A549 (cell line): Measurements from ENCODE around the gene RRP9. TPM values are rescaled to one million over a fixed set of nuclear protein-coding genes. Genes with fewer than 3 reads are reported as not detected.

Source experiments
- ATAC-seq, 2 experiments: fragments of 200-7000 bp in 1 of 2; fragments of >200 bp in 1 of 2; cut with Nextera tagmentation in 1 of 2; cut with Tn5 transposase in 1 of 2; 3 replicates each; pipeline versions ENCODE4 v1.8.0 to v1.9.1; 2018 to 2020; ENCODE audit warnings: mild to moderate bottlenecking in 1 of 2, moderate library complexity in 1 of 2
- CTCF ChIA-PET: fragments of 300-600 bp; sonication (Branson Sonifier 250); formaldehyde crosslinking; extraction: SDS; loops from one replicate; lab custom pipeline; 2021; ENCODE audit warnings: antibody characterized with exemption, inconsistent platforms; lab: Yijun Ruan, JAX
- POLR2A ChIA-PET: fragments of 350-600 bp; formaldehyde crosslinking; extraction: SDS; loops from one replicate; lab custom pipeline; 2021; ENCODE audit warnings: antibody characterized with exemption, inconsistent platforms; lab: Yijun Ruan, JAX
- DNase-seq, 2 experiments: peaks; one replicate each; pipeline versions ENCODE4 v3.0.0 to v3.0.0-alpha.2; 2011 to 2016; ENCODE audit warnings: low read depth in 1 of 2, low spot score in 1 of 2
- FAIRE-seq: peaks from 2 replicates; lab custom pipeline; 2011; peaks lifted over from hg19 to GRCh38; lab: Jason Lieb, UNC
- H3K27ac ChIP-seq, 2 experiments: fragments of >200 bp; sonication (Bioruptor Twin); formaldehyde crosslinking; 3 replicates each; pipeline ENCODE4 v1.5.1; 2016 to 2017
- H3K4me1 ChIP-seq: fragments of >200 bp; sonication (Bioruptor Twin); formaldehyde crosslinking; 3 replicates; pipeline ENCODE4 v1.6.1; 2016
- H3K4me2 ChIP-seq: fragments of >200 bp; sonication (Bioruptor Twin); formaldehyde crosslinking; 3 replicates; pipeline ENCODE4 v1.6.1; 2016
- H3K4me3 ChIP-seq: fragments of >200 bp; sonication (Bioruptor Twin); formaldehyde crosslinking; 3 replicates; pipeline ENCODE4 v1.5.1; 2016
- H3K9me3 ChIP-seq: fragments of >200 bp; sonication (Bioruptor Twin); formaldehyde crosslinking; 3 replicates; pipeline ENCODE4 v1.6.1; 2016
- ATOH8 ChIP-seq: fragments of 250-450 bp; sonication (Bioruptor Pico); IDR thresholded peaks from 2 replicates; pipeline ENCODE4 v1.5.0; 2020; ENCODE audit warnings: low read depth, mild to moderate bottlenecking, moderate library complexity
- BHLHE40 ChIP-seq: IDR thresholded peaks from 2 replicates; pipeline ENCODE4 v1.6.1; 2012; ENCODE audit warnings: low read depth, low read length, inconsistent platforms
- CBX2 ChIP-seq: fragments of 200-600 bp; sonication (generic); IDR thresholded peaks from 2 replicates; pipeline ENCODE4 v1.6.1; 2016; ENCODE audit warnings: low read depth, mild to moderate bottlenecking, borderline replicate concordance
- CHD2 ChIP-seq: fragments of 150-350 bp; IDR thresholded peaks from 2 replicates; pipeline ENCODE4 v1.6.1; 2014; ENCODE audit warnings: low read length; ENCODE audit not compliant: partially characterized antibody
- CHD4 ChIP-seq: fragments of 200-600 bp; sonication (generic); IDR thresholded peaks from 2 replicates; pipeline ENCODE4 v1.6.1; 2016; ENCODE audit warnings: antibody characterized with exemption, mild to moderate bottlenecking, borderline replicate concordance
- CTCF ChIP-seq: fragments of >200 bp; sonication (Bioruptor Twin); formaldehyde crosslinking; IDR thresholded peaks from 3 replicates; pipeline ENCODE4 v1.5.1; 2016
- E2F6 ChIP-seq: IDR thresholded peaks from 2 replicates; pipeline ENCODE4 v1.6.1; 2012; ENCODE audit warnings: low read depth, borderline replicate concordance
- EHMT2 ChIP-seq: fragments of 200-600 bp; sonication (generic); IDR thresholded peaks from 2 replicates; pipeline ENCODE4 v1.6.1; 2016; ENCODE audit warnings: antibody characterized with exemption, low read depth, mild to moderate bottlenecking, moderate library complexity
- ESRRA ChIP-seq: fragments of 150-350 bp; IDR thresholded peaks from 2 replicates; pipeline ENCODE4 v1.6.1; 2014; ENCODE audit warnings: mild to moderate bottlenecking, low read length, borderline replicate concordance
- FOSB ChIP-seq: fragments of 250-450 bp; sonication (Bioruptor Pico); IDR thresholded peaks from 2 replicates; pipeline ENCODE4 v1.5.0; 2020; ENCODE audit warnings: mild to moderate bottlenecking, moderate library complexity
- GATA3 ChIP-seq: IDR thresholded peaks from 2 replicates; pipeline ENCODE4 v1.6.1; 2012; ENCODE audit warnings: borderline replicate concordance
- HES2 ChIP-seq: fragments of >200 bp; sonication (Bioruptor Twin); formaldehyde crosslinking; IDR thresholded peaks from 2 replicates; pipeline ENCODE4 v1.6.1; 2016
- HOXB13 ChIP-seq: fragments of 250-450 bp; sonication (Bioruptor Pico); IDR thresholded peaks from 2 replicates; pipeline ENCODE4 v1.5.0; 2020; ENCODE audit warnings: low read depth, mild to moderate bottlenecking, moderate library complexity
- JUN ChIP-seq, 2 experiments: fragments of >200 bp; sonication (Bioruptor Twin); formaldehyde crosslinking; IDR thresholded peaks; 2 replicates in 1 of 2; 3 replicates in 1 of 2; pipeline ENCODE4 v1.6.1; 2016 to 2017
- JUNB ChIP-seq: fragments of >200 bp; sonication (Bioruptor Twin); formaldehyde crosslinking; IDR thresholded peaks from 2 replicates; pipeline ENCODE4 v1.6.1; 2016
- MAFK ChIP-seq: fragments of 450-650 bp; IDR thresholded peaks from 2 replicates; pipeline ENCODE4 v1.6.1; 2014; ENCODE audit not compliant: partially characterized antibody
- MAX ChIP-seq: IDR thresholded peaks from 2 replicates; pipeline ENCODE4 v1.6.1; 2012
- MAZ ChIP-seq: fragments of 150-350 bp; IDR thresholded peaks from 2 replicates; pipeline ENCODE4 v1.6.1; 2014; ENCODE audit warnings: antibody characterized with exemption, low read depth, low read length, borderline replicate concordance
- PBX3 ChIP-seq: IDR thresholded peaks from 2 replicates; pipeline ENCODE4 v1.6.1; 2012
- RAD21 ChIP-seq, 2 experiments: fragments of >200 bp in 1 of 2; sonication (Bioruptor Twin) in 1 of 2; formaldehyde crosslinking in 1 of 2; IDR thresholded peaks in 1 of 2; conservative IDR thresholded peaks in 1 of 2; 2 replicates in 1 of 2; 3 replicates in 1 of 2; pipeline ENCODE4 v1.6.1; 2012 to 2018; ENCODE audit warnings: inconsistent platforms in 1 of 2
- RCOR1 ChIP-seq: fragments of 150-350 bp; IDR thresholded peaks from 2 replicates; pipeline ENCODE4 v1.6.1; 2014; ENCODE audit warnings: antibody characterized with exemption, low read length, low read depth
- RNF2 ChIP-seq: fragments of 200-600 bp; sonication (generic); IDR thresholded peaks from 2 replicates; pipeline ENCODE4 v1.6.1; 2016; ENCODE audit warnings: low read depth, mild to moderate bottlenecking, antibody characterized with exemption, moderate library complexity, borderline replicate concordance
- SMC3 ChIP-seq: fragments of >200 bp; sonication (Bioruptor Twin); formaldehyde crosslinking; IDR thresholded peaks from 3 replicates; pipeline ENCODE4 v1.6.1; 2018; ENCODE audit warnings: inconsistent platforms
- ZC3H11A ChIP-seq: fragments of 450-650 bp; IDR thresholded peaks from 2 replicates; pipeline ENCODE4 v1.6.1; 2014; ENCODE audit warnings: antibody characterized with exemption, mild to moderate bottlenecking
- ZNF302 ChIP-seq: fragments of 250-450 bp; sonication (Bioruptor Pico); IDR thresholded peaks from 2 replicates; pipeline ENCODE4 v1.9.0; 2021; ENCODE audit warnings: inconsistent platforms, mild to moderate bottlenecking, moderate library complexity
- ZSCAN20 ChIP-seq: fragments of 250-450 bp; sonication (Bioruptor Pico); IDR thresholded peaks from 2 replicates; pipeline ENCODE4 v1.8.0; 2022; ENCODE audit warnings: mild to moderate bottlenecking, moderate library complexity
- WGBS: methylation state at CpG from one replicate; pipeline ENCODE4 v1.1.6; 2017; ENCODE audit errors: missing lambda C conversion rate; 5-methylcytosine and 5-hydroxymethylcytosine counted together
- polyA plus RNA-seq, 4 experiments: library from polyadenylated mRNA; depleted of rRNA in 3 of 4; stranded (reverse); fragments of >200 nt; fragmentation: RNase III in 1 of 4; extraction: RNeasy Plus Mini Kit Qiagen cat#74134 plus additional on column Dnase treatment in 1 of 4; gene quantifications; 2 replicates in 3 of 4; 3 replicates in 1 of 4; pipeline ENCODE4 v1.2.3, GENCODE V29; 2011 to 2017

The RRP9 gene
- polyA plus RNA-seq, 2 of the 4 experiments (the other 2 are of a cell fraction), result 17.0 to 34.3 TPM

- H3K4me2 ChIP-seq, result no peak overlapping the region
- CTCF ChIA-PET, result no interaction called here
- H3K9me3 ChIP-seq, result no peaks in the 10 kb centered on the region
- DNase-seq (no peak), FAIRE-seq (no peak)
- no peak overlapping the region for H3K4me3 ChIP-seq
- no peak for TF ChIP-seq MAFK
- TF ChIP-seq HOXB13 (CRISPR knock-in tag), result no peak
- no peak for TF ChIP-seq E2F6
- no peak for TF ChIP-seq JUN (IDR thresholded peaks at IDR 0.05)
- no peak for TF ChIP-seq FOSB (CRISPR knock-in tag)
- TF ChIP-seq HES2, result no peak
- TF ChIP-seq MAX, result no peak
- TF ChIP-seq, all 56 proteins: peak for 0
- ATAC-seq, result no peak
- 80% methylated on average over 1 of the region's 16 CpGs for WGBS
- H3K4me1 ChIP-seq, result no peaks in the 10 kb centered on the region
- POLR2A ChIA-PET, result no interaction called here
- no peak overlapping the region for H3K27ac ChIP-seq
These were observed 46.8 kb downstream of the RRP9 start for GRCh38 chr3:51894939-51895338.

- POLR2A ChIA-PET, result no interaction called here
- Histone ChIP-seq H3K4me3 (no peak overlapping the region), H3K4me2 (no peak overlapping the region), H3K27ac (no peak overlapping the region), H3K4me1 (no peaks in the 10 kb centered on the region), H3K9me3 (no peaks in the 10 kb centered on the region)
- DNase-seq, result no peak
- no peak for FAIRE-seq
- no peak for ATAC-seq
- TF ChIP-seq EHMT2 (no peak), JUNB (no peak), RCOR1 (no peak), GATA3 (no peak), ESRRA (no peak), RNF2 (no peak), CBX2 (no peak), CTCF (no peak), PBX3 (no peak), MAZ (no peak)
- 40% methylated on average over 4 of the region's 4 CpGs for WGBS
- CTCF ChIA-PET, result interaction anchor here (0.6 kb wide), 1 partner anchor 28 kb away, joined by 3 read pairs; no protein-coding TSS in a partner anchor
These were observed 47.3 kb downstream of the RRP9 start for GRCh38 chr3:51894391-51894790.

GRCh38 chr3:51891242-51892039 lies 50.3 kb downstream of the RRP9 start:
- DNase-seq (no peak), ATAC-seq (no peak), FAIRE-seq (no peak)
- Histone ChIP-seq H3K27ac (no peak overlapping the region), H3K9me3 (no peaks in the 10 kb centered on the region), H3K4me2 (no peak overlapping the region), H3K4me1 (no peaks in the 10 kb centered on the region), H3K4me3 (no peak overlapping the region)
- WGBS, result 42% methylated on average over 7 of the region's 7 CpGs
- ChIA-PET POLR2A (no interaction called here), CTCF (interaction anchor here (1.1 kb wide), 1 partner anchor 1349 kb away, joined by 3 read pairs; no protein-coding TSS in a partner anchor)
- TF ChIP-seq BHLHE40 (no peak), ATOH8 (no peak), RAD21 (conservative IDR thresholded peaks at IDR 0.05 in 1 of 2, IDR thresholded peaks at IDR 0.05 in 1 of 2) (no peak), ZSCAN20 (CRISPR knock-in tag) (no peak), ZC3H11A (no peak), CHD4 (no peak), CHD2 (no peak), GATA3 (no peak), SMC3 (no peak), CTCF (no peak), ZNF302 (no peak), CBX2 (no peak), MAFK (no peak)
